CD4-positive, alpha-beta T cell treated with Interleukin-4 for 1 hour (primary cell): Measurements from ENCODE around the gene ATP10A.
A peak's percentile ranks its signal among the peaks of the same experiment; 100 is the strongest.

ENCODE experiments used
- DNase-seq, 2 donors: peaks; one replicate each; pipeline ENCODE4 v3.0.0-alpha.2; 2020 to 2022

The ATP10A gene

DNA sequence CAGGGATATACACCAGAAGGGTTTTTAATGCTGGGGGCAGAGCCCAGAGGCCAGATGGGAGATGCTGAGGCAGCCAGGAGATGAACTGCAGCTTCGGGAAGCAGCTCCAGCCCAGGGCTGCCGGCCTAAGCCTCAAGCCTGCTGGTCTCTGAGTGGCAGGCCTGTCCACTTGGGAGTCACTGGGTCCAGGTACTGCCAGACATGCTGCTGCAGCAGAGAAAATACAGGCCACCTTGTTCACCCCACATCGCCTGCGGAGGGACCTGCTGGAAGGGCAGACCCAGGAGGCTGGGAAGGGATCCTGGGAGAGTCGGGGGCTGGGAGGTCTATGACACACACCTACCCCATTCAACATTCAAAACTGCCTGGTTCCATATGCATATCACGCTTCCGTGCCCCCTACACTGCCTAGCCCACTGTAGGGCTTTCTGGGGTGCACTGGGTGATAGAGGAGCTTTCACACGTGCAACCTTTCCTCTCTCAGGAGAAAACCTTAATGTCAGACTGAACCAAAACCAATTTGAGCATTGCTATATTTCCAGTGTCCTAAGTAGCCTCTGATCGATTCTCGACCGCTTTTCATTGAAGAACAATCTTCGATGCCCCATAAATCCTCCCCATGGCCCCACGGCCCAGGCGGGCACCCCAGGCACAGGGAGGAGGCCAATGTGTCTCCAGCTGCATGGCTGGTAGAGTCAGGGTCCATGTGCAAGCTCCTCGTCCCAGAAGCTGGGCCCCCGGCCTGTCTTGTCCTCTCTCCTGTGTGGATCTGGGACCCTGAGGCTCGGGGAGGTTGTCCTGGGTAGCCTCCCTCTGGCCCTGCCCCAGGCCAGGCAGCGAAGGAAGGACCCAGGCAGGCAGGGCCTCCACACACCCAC is 147.4 kb downstream of the ATP10A start:
- no peak for DNase-seq

DNA sequence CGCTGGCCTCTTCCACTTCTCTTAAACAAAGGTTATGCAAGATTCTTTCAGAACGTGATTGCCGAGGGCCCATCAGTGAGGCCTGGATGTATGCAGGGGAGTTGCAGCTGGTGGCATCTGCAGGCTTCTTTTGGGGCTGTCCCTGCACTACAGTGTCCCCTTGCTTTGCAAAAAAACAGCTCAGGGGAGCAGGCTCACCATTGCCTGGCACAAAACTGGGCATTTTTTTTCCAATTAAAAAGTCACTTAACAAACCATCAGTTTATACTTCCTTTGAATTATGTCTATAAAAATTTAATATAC is 148.6 kb downstream of the ATP10A start:
- no peak for DNase-seq

DNA sequence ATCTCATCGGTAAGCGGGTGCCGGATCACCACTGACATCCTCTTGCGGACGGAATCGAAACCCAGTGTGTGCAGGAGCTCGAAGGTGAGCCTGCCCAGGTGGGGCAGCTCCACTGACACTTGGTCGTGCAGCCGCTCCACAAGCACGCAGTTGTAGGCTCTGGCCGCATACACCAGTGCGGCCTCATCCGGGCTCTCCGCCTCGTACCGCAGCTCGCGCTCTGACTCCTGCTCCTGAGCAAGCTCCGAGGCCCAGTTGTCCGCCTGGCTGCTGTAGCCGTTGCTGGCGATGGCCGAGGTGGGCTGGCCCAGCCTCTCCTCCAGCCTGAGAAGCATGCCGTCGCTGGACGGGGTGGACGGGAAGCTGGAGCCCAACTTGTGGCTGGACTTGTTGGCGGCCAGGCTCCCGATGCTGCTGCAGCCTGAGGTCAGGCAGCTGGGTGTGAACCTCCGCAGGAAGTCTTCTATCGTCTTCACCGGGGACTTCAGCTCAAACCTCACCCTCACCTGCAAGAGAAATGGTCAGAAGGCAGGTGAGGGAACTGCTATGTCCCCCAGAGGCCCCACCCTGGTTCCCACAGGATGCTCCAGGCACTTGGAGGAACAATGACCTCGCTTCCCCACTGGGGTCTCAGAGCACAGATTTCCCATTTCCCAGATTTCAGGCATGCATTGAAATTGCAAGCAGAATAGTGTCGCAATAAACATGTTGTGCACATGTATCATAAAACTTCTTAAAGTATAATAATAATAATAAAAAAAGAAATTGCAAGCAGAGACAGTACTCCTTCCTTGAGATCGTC is 149.2 kb downstream of the ATP10A start:
- DNase-seq = no peak

DNA sequence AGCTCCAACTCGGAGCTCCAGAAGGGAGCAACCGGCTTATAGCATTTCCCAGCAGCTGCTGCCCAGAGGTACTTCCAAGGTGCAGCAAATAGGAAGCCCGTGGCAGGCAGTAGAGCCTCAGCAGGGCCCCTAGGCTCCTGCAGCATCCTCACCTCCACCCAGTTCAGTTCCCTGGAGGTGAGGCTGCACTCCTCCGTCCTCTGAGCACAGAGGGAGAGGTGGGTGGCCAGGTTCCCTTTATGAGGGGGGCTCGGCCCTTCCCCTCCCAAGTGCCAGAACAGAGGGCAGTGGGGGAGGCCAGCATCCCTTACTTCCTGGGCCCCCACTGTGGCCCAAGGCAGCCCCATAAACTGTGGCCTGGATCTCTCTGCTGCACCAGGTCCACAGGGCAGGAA is 150.2 kb downstream of the ATP10A start:
- no peak for DNase-seq

DNA sequence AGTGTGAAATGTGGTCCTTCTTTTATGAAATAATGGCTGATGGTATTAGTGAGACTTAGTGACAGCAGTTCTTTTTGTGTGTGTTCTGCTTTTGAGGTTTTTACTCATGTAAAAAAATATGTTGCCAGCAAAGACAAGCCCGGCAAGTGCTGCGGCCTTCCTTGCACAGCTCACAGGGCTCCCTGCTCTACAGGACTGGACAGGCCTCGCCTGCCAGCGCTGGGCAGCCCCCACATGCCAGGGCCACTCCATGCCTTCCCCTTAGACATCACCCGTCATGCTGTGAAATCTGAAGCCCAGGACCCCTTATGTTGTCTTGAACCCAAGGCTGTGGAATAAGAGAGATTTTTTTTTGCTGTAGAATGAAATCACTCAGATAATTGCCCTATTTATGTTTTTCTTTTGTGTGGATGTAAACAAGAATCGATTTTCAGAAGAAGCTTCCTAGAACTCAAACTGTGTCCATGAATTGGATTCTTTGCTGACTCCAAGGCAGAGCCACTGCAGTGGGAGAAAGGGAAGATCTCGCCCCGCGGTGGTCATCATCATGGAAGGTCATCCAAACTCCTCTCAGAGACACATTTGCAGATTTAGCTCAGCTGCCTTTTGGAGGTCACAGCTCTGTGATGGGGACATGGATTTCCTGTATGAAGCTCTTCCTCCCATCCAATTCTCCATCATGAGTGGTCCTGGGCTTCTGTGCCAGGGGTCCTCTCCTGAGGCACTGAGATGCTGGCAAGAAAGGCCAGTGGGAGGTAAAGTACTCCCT is 150.8 kb downstream of the ATP10A start:
- no peak for DNase-seq

DNA sequence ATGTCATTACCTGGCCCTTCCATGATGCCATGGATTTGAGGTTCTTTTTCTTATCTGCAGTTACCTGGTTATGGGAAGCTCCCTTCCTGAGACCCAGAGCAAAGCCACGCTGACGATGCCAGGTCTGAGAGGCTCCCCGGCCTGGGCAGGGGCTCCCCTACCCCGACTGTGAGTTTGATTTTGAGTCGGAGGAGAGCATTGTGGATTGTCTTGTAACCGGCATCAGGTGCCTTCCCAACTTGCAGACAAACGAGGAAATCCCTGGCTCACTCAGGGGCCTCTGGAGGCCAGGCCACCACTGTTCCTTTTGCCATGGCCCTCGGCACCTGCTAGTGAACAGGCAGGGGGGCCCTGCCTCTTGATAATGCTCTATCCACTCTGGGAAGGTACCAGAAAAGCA is 151.4 kb downstream of the ATP10A start:
- no peak for DNase-seq

DNA sequence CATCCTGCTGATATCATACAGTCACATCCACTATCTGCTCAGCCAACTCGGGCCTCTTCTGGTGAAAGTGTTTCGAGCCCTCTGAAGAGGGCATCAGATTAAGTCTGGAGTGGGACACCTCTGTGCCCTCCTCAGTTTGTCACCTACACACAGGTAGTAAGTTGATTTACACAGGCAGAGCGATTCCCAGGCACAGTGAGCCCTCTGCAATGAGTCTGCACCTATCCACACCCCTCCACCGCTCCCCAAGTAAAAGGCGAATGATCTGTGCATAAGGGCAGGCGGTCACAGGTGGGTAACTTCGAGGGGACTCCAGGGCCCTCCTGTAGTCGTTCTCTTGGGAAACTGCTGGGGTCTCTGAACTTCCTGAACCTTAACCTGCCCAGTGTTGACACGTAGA is 152.0 kb downstream of the ATP10A start:
- DNase-seq = no peak

DNA sequence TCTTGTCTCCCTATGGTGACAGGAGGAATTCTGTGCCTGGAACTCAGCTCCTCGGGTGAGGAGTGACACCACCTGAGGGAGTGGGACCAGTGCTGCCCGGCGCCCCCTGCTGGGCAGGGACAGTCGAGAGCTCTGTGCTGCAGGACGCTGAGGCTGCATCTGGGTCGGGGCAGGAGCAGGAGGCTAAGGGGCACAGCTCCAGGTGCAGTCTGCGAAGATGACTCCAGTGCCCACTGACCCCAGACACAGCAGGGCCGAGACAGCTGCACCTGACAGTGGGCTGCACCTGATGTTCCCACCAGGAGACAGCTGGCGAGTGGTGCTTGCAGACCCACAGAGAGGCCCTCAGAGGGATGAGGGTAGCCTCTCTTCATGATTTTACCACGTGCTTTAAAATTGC is 152.9 kb downstream of the ATP10A start:
- peak in 1 of 2 donors; percentile 25 for DNase-seq

DNA sequence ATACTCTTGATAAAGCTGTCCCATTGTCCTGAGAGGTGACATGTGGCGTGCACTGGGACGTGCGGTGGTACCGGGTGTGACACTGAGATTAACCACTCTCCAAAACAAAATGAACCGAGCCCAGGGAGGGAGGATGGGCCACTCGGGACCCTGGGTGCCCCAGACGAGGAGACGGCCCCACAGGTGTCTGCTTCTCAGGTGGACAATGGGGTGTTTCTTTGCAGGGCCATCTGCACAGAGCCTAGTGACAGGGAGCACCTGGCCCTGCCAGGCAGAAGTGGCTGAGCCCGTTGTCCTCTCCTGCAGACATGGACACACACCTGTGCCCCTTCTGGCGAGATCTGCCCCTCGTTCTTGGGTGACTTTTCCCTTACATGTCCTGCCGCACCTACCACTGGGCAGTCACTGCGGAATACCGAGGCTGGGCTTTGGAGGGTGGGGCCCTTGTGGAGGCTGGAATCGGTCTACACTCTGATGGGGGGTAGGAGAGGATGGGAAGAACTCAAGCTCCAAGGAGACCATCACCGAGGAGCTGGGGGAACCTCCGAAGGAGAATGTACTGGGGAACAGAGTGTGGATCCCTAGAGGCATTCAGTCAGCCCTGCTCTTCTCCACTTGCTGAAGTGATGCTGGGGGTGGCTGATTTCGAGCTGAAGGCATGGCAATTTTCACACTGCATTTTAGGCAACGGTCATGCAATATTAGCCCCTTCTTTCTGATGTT is 153.5 kb downstream of the ATP10A start:
- no peak for DNase-seq

DNA sequence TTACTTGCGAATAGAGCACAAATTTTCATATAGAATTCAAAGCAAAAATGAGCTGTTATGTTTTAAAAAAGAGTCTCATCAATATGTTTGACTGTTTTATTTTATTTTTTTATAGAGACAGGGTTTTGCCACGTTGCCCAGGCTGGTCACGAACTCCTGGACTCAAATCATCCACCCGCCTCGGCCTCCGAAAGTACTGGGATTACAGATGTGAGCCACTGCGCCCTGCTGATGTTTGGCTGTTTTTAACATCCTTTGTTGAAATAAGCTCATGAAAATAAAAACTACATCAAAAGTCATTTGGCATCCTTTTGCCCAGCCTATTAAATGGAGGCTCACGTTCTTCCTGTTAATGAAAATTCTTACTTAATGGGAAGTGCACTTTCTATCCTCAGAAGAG is 154.7 kb downstream of the ATP10A start:
- DNase-seq = no peak

DNA sequence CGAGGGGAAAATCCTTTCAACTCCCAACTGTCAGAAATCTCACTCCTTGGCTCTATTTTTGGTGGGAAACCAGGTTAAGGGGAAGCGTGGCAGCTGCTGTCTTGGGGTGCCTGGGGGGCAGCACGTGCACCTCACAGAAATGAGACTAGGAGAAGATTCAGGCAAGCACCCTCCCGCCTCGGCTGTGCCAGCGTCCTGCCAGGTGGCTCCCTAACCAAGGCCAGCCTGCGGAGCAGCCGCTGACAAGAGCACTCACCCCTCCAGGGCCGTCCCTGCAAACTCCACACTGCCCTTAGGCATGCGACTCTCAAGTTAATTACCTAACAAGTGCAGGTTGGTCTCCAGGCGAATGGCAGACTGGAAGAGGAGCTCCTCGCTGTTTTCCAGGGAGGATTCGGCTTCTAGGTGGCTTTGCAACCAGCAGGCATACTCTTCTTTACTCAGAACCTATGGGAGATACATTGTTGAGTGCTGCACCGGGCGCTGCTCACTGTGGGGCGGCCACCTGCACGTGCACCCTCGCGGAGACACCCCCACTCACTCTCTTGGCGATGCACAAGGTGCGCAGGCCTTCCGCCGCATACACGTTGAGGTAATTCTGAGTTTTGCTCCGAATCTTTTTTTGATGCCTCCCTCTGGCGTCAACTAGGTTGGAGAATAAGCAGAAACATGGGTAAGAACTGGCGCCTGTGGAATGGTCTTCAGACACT is 155.3 kb downstream of the ATP10A start:
- no peak for DNase-seq

DNA sequence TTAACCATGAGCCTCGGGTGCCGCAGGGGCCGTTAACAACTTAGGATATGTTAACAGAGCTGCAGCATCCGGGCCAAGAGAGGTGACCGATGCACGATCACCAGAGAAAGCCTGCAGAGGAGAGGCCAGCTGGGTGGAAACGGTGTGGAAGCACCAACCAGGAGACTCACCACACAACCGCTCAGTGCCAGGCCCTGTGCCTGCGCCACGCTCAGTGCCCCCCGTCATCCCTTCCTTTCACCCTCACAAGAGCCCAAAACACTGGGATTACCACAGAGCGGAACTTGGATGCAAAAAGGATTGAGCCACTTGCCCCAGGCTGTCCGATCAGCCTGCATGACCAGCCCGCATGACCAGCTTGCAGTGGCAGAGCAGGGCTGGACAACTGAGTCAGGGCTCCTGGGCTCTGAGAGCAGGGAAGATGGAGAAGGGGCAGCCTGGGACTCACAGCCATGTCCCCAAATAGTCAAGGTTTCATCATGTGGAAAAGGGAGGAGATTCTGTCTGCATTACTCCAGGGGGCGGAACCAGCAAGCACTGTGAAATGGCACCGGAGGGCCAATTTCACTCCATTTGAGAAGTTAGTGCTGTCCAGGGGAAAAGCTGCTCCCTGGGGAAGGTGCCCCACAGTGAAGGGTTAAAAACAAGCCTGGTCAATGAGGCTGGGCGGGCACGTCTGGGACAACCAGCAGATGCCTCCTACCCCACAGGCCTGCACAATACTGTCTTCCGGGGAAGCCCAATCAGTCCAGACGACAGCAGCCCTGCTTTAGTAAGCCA is 156.8 kb downstream of the ATP10A start:
- no peak for DNase-seq

DNA sequence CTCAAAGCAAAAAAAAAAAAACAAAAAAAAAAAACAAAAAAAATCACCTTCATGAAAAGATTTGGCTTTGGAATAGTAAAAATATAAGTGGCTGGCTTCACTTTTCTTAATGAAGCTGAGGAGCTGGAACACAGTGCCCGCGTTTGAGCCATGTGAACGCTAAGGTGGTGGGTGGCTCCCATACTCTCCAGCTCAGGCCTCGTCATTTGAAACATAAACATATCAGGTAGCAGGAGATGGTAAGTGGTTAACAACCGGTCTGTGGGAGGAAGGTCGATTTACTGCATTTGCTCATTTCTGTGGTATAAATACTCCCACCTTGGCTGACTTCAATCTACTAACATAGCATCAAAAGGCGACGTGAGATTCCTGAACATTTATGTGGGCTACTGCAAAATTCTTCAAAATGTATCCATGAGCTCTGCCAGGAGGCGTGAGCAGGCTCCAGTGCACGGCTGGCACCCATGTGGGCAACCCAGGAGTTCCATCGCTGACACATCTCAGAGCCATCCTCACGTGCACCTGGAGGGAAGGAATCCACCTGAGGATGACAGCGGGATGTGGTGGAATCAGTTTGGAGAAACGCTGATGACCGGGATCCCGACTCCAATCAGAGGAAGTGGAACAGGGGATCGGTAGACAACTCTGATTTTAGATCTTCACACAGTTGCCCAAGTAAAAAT is 157.6 kb downstream of the ATP10A start:
- DNase-seq = no peak

DNA sequence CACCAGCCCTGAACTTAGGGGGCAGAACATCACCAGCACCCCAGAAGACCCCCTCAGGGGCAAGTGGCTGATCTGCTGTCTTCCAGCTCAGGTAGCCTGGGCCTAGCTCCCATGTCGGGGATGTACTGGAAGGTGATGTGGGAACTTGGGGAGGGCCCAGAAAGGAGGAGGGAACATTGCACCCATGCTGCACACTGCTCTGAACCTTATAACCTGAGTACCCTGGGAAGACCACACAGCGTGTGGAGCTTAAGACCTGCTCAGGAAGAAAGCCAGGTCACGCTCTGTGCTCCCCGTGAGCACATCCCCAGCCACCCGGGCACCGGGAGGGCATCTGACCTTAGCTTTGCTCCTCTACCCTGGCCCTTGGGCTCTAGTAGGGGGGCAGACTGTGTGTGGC is 159.4 kb downstream of the ATP10A start:
- no peak for DNase-seq

DNA sequence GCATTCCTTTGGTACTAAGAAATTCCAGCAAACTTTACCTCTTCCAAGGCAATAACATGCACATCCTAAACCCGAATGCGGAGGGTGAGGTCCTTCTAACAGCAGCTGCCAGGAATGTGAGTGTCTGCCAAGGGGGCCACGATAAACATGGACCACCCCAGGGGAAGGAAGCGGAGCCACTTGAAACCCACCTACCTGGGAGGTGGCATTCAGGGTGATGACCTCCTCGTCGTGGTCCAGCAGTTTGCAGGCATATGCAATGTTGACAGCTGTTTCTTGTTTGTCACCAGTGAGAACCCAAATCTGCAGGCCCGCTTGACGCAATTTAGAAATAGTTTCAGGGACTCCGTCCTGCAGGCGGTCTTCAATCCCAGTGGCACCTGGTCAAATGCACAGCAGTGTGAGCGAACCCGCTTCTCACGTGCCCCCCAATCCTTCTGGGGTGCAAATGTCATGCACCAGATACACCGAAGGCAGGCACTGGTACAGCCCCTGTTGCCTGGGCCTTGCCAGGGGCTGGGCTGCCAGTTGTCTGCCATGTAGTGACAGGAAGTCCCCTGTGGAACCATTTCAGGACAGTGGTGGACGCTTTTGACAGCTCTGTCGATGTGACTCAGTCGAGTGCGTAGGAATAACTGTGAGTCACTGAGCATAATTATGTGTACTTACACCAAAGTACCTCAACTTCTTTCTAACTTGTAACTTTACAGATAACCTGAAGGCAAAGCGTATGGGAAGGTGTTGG is 161.2 kb downstream of the ATP10A start:
- DNase-seq = no peak

DNA sequence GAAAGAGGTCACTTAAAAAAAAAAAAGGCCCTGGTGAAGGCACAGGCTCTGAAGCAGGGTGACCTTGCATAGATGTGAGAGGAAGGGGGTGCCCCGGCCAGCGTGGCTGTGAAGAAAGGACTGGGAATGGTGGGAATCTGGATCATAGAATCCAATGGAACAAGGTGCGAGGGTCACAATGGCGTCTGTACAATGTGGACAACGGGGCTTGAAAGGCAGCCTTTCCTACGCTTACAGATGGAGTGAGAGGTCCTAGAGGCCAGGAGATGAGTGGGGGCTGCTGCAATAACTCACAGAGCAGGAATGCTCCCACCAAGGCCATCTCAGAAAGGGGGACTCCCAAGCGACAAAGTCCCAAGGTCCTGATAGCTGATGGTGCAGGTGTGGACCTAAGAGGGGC is 162.2 kb downstream of the ATP10A start:
- no peak for DNase-seq

DNA sequence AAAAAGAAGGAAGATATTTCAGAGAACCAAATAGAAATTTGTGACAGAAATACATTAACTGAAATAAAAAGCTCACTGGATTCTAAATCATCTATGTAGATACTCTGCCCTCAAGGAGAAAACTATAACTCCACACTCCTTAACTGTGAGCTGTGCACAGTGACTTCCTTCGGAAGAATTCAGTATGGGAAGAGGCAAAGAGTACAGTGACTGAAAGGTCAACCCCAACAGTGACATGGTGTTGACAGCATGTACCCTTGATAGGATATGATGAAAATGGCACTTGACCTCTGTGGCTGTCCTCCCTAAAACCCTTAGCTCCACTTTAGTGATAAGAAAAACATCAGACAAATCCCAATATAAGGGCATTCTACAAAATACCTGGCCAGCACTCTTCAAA is 165.5 kb downstream of the ATP10A start:
- DNase-seq = no peak

DNA sequence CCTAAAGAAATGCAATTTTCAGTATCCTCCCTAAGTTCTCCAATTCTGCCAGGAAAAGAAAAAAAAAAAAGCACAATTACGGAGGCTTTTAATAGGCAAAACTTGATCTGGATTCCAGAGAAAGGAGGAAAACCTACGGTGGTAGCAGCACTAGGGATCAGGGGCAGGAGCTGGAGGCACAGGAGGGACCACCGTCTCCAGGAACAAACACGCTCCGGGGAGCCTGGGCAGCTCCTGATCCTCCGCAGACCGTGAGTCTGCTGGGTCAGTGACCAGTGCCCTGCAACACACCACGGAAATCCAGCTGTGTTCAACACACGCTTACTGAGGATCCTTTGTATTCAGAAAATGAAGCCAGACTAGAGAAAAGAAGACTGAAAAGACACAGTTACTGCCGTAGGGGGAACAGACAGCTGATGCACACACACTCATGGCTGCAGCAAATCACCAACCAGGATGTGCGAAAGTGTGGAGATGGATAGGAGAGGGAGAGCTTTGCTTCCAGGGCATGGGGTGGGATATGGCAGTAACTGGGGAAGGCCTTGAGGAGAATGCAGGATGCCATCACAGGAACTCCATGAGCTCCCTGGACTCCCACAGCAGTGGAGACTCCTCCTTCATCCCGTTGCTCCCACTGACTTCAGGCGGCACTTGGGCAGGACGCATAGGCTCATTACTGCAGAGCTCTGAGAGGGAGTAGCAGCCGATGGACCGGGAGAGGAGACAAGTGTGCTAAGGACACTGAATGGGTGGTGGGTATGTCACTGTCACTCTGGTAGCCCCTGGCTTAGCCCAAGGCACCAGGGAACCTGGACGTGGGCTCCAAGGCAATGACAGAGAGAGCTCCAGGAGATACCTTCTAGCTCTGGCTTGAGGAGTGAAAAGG is 167.0 kb downstream of the ATP10A start:
- no peak for DNase-seq

DNA sequence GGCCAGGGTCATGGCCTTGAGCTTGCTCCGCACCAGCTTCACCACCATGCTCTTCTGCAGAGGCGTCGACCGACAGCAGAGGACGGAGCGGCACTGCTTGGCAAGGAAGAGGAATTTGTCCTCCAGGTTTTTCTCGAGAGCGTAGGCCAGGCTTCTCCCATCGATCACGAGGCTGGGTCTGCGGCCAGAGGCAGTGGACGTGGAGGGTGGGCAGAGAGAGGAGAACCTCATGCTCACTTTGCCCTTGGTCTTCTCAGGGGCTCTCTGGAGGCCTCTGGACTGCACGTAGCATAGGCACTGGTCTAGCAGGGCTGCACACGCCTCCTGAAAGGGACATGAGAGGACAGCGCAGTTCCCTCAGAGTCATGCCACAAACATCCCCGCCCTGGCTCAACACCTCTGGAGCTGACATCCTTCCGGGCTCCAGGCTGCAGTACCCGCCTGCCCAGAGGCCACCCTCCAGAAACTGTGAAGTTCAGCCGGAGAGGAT is 168.3 kb downstream of the ATP10A start:
- no peak for DNase-seq
